ENCODE measurements around the gene PAQR5. TPM values are rescaled to one million over a fixed set of nuclear protein-coding genes. Genes with fewer than 3 reads are reported as not detected.

PAQR5 gene
- total RNA-seq, 2 donors from 2014 or later = 1.2 to 6.1 TPM

GRCh38 chr15:69390575-69390974 is 91.9 kb downstream of the PAQR5 start:
- H3K4me3 ChIP-seq = no peak overlapping the region
- no peaks in the 10 kb centered on the region for H3K27me3 ChIP-seq (replicated peaks; ENCODE audit: insufficient read depth)
- no peaks in the 10 kb centered on the region for H3K36me3 ChIP-seq
- ATAC-seq (ENCODE audit: insufficient number of reproducible peaks, low FRiP score, low read depth) (no peak), DNase-seq (ENCODE audit: low spot score) (no peak)
- H3K9me3 ChIP-seq = no peaks in the 10 kb centered on the region
- H3K4me1 ChIP-seq (ENCODE audit: control insufficient read depth in 1 of 2, low read depth in 2 of 2) = peaks cover 3 to 10% of the 10 kb centered on the region in 2 donors
- no peak for TF ChIP-seq CTCF (IDR thresholded peaks at IDR 0.05)
- no peak overlapping the region for H3K27ac ChIP-seq

DNA sequence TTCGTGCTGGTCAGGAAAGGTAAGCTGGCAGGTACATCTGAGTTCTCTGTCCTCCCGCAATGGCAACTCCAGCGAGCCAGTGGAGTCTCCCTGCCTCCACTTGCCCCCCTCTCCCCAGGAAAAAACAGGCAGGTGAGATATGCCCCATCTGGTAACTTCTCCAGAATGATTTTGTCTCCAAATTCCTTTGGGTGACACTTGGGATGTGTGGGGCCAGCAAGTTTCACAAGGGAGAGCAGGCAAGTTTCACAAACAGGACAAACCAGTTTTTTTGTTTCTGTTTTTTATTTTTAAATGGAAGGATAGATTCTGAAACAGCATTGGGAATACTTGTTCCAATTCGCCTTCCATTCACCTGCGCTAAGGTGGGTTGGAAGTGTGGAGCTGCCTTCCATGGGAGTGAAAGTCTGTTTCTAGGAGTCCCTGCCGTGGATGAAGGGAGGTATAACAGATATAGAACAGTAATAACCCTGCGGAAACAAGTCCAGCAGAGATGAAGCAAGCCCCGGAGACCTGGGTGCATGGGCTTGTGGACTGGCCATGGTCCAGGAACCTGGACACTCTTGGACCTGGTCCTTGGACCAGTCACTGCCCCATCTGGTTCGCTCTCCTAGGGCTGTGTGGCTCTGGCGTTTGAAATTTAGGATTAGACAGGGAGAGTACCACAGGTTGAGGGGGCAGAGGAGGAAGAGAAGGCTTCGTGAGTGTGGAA is 92.5 kb downstream of the PAQR5 start:
- Histone ChIP-seq H3K36me3 (no peaks in the 10 kb centered on the region), H3K27ac (no peak overlapping the region)
- ATAC-seq (ENCODE audit: insufficient number of reproducible peaks, low FRiP score, low read depth) = no peak

GRCh38 chr15:69392352-69392751 is 93.6 kb downstream of the PAQR5 start:
- H3K4me1 ChIP-seq (ENCODE audit: control insufficient read depth in 1 of 2, low read depth in 2 of 2) = peaks cover 3 to 10% of the 10 kb centered on the region in 2 donors
- H3K27ac ChIP-seq = no peak overlapping the region
- H3K4me3 ChIP-seq = no peak overlapping the region
- no peaks in the 10 kb centered on the region for H3K27me3 ChIP-seq (replicated peaks; ENCODE audit: insufficient read depth)
- H3K36me3 ChIP-seq = no peaks in the 10 kb centered on the region
- no peak for DNase-seq (ENCODE audit: low spot score)
- TF ChIP-seq CTCF (IDR thresholded peaks at IDR 0.05) = no peak
- ATAC-seq (ENCODE audit: insufficient number of reproducible peaks, low FRiP score, low read depth) = no peak
- no peaks in the 10 kb centered on the region for H3K9me3 ChIP-seq

More for the DNA sequence above, 92.5 kb downstream of the PAQR5 start:
- no peak for DNase-seq (ENCODE audit: low spot score)
- no peak for TF ChIP-seq CTCF (IDR thresholded peaks at IDR 0.05)
- H3K27me3 ChIP-seq (replicated peaks; ENCODE audit: insufficient read depth) = no peaks in the 10 kb centered on the region
- no peak overlapping the region for H3K4me3 ChIP-seq
- H3K9me3 ChIP-seq = no peaks in the 10 kb centered on the region
- H3K4me1 ChIP-seq (ENCODE audit: control insufficient read depth in 1 of 2, low read depth in 2 of 2) = peaks cover 3 to 10% of the 10 kb centered on the region in 2 donors

GRCh38 chr15:69393831-69394491 is 95.2 kb downstream of the PAQR5 start:
- Histone ChIP-seq H3K36me3 (no peaks in the 10 kb centered on the region), H3K27ac (no peak overlapping the region), H3K27me3 (replicated peaks; ENCODE audit: insufficient read depth) (no peaks in the 10 kb centered on the region), H3K9me3 (no peaks in the 10 kb centered on the region), H3K4me1 (ENCODE audit: control insufficient read depth in 1 of 2, low read depth in 2 of 2) (peaks cover 3 to 10% of the 10 kb centered on the region in 2 donors), H3K4me3 (peak overlapping the region; percentile 57)
- no peak for ATAC-seq (ENCODE audit: insufficient number of reproducible peaks, low FRiP score, low read depth)
- no peak for TF ChIP-seq CTCF (IDR thresholded peaks at IDR 0.05)
- no peak for DNase-seq (ENCODE audit: low spot score)

GRCh38 chr15:69394556-69395282 is 96.0 kb downstream of the PAQR5 start:
- H3K4me1 ChIP-seq (ENCODE audit: control insufficient read depth in 1 of 2, low read depth in 2 of 2) = peaks cover 3 to 10% of the 10 kb centered on the region in 2 donors

More at GRCh38 chr15:69394556-69395282, 96.0 kb downstream of the PAQR5 start:
- H3K9me3 ChIP-seq = no peaks in the 10 kb centered on the region
- peak; percentile 98 for TF ChIP-seq CTCF (IDR thresholded peaks at IDR 0.05)
- DNase-seq (ENCODE audit: low spot score) (peak; percentile 21), ATAC-seq (ENCODE audit: insufficient number of reproducible peaks, low FRiP score, low read depth) (peak; percentile 61)
- no peaks in the 10 kb centered on the region for H3K36me3 ChIP-seq
- no peaks in the 10 kb centered on the region for H3K27me3 ChIP-seq (replicated peaks; ENCODE audit: insufficient read depth)
- H3K4me3 ChIP-seq = peak overlapping the region; percentile 57
- H3K27ac ChIP-seq = no peak overlapping the region

Measured in thoracic aorta (tissue), 2 donors.